NCI-H2171 treated with DMSO at 0.1 percent for 48 hours (cell line): Measurements from ENCODE around the gene CTTN.
A peak's percentile ranks its signal among the peaks of the same experiment; 100 is the strongest.

Experiments used
- DNase-seq: peaks from one replicate; lab custom pipeline; 2025; lab: John Stamatoyannopoulos, UW

CTTN gene

DNA sequence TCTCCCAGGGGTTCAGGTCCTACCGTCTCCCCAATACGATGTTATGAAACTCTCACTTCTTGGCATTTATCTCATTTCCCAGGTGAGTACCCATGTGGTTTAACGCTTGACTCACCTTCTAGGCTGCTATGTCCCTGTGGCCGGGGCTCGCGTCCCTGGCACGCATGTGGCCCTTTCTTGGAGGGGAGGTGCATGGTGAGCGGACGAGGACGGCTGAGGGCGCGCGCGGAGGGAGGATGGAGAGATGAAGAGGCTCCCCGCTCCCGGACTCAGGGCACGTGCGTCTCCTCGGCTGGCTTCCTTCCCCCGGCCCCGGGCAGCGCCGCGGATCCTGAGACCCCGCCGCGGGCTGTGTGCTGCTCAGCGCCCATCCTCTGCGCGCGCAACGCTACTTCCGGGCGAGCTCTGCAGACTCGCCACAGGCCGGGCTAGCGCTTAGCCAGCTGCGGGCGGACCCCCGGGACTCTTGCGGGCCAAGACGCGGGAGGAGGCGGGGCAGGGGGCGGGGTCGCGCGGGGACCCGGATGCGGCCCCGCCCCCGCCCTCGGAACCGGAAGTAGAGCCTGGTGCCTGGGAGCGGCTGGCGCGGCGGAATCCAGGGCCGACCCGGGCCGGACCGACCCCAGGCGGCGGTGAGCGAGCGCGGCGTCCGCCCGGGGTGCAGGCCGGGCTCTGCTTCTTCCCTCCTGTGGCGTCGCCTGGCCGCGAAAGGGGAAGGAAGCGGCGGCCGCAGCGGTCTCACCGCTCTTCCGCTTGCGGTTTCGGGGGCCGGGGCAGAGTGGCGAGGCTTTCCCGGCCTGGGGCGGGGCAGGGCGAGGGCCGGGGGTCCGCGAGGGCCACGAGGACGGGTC lies at the start of gene CTTN:
Gene CTTN (plus strand): TSS at position 547 of the 851 bp plus-strand sequence. CDS start 8,769 bp downstream, outside the sequence.
- peak; percentile 66 for DNase-seq

DNA sequence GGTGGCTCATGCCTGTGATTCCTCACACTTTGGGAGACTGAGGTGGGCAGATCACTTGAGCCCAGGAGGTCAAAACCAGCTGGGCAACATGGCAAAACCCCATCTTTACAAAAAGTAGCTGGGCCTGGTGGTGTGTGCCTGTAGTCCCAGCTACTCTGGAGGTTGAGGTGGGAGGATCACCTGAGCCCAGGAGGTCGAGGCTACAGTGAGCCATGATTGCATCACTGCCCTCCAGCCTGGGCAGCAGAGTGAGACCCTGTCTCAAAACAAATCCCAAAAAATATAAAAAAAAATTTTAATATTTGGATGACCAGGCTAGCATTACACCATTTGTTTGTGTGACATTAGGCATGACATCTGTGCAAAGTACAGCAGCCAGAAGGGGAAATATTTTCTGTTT lies 49.7 kb upstream of the CTTN start:
- DNase-seq, result no peak

DNA sequence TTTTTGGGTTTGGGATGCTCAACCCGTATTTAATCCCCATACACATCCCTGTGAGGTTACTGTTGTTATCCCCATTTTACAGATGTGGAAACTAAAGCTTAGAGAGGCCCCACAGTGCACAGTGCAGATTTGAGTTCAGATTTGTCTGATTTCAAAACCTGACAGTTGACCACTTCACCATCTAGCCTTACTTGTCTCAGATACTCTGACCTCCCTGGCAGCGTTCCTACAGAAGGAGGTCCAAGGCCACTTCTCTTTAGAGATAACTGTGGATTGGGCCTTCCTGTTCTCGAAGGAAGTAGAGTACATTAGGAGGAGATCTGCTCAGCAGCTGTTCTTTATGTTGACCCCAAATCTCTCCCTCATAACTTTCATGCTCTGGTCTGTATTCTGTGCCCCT lies 46.7 kb upstream of the CTTN start:
- no peak for DNase-seq

DNA sequence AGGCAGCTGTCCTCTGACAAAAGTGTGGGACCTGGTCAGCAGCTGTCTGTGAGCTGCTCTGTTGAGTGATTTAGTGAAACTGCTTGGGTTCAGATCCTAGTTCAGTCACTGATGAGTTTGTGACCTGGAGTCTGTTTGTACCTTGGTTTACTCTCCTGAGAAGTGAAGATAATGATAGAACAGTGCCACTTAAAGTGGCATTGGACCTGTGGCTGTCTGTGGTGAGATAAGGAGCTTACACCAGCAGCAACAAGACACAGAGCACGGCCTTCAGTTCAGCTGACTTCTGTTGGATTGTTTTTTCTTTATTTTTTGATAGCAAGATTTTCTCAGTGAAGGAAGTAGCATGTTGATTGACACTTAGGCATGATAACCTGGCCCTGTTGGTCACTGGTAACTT lies 46.2 kb upstream of the CTTN start:
- no peak for DNase-seq

DNA sequence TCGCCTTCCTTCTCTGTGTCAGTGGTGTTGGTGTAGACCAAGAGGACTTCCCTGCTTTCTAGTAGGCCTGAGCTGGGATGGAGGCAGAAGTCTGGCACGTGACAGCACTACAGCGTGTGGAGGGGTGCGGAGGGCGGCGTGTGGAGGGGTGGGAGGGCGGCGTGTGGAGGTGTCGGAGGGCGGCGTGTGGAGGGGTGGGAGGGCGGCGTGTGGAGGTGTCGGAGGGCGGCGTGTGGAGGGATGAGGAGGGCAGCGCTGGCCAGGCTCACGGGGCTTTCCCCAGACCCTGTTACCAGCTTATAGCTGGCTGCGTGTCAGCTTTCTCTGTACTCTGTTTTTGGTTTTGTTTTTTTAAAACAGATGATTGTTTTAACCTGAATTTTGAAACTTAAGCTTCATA lies 45.7 kb upstream of the CTTN start:
- no peak for DNase-seq

DNA sequence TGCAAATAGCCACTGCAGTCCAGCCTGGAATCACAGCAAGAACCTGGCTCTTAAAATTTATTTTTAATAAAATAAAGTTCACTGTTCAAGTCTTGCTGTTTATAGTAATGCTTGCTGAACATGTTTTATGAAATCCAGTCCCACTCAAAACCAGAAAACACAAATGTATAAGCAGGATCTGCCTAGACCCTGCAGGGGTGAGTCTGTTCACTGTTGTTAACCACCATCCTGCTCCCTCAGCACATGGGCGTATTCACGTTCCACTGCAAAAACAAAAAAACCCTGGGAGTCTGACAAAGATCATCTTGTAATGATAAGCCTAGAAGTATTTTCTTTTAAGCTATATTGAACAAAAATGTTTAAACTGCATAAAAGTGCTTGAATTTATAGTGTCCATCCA lies 45.0 kb upstream of the CTTN start:
- DNase-seq, result no peak

DNA sequence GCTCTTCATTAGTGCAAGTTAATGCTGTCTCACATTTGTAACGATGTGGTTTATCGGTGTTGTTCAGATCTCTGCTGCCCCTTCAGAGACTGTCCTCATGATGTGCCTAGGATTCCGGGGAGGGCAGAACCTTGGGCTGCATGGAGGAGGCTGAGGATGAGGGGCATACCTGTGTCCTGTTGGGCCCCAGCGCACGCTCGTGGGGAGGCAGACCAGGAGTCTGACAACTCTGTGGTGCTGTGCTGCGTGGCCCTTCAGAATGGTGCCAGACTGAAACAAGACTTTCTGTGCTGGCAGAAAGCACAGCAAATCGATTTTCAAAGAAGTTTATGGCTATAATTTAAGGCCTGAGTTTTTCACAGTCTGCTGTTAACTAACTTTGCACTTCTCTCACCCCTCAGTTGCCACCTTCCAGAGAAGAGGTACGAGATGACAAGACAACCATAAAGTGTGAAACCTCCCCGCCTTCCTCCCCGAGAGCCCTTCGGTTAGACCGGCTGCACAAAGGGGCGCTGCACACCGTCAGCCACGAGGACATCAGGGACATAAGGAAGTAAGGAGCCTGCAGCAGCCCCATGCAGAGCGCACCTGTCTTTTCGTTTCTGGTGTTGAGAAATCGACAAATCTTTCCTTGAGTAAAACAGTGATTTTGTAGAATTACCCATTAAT lies 44.3 kb upstream of the CTTN start:
- no peak for DNase-seq

DNA sequence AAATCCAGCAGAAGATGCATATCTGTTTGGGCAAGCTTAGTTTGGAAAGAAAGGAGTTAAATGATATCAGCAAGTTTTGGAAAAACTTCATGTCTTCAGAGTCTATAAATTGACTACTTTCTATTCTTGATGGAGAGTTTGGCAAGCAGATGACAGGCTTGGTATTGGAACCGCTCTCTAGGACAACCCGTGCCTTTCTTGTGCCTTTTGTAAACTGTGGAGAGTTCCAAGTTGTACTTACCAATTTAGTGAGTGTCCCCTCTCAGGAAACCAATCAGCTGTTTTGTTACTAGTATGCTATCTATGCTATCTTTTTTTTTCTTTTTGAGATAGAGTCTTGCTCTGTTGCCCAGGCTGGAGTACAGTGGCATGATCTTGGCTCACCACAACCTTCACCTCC lies 43.7 kb upstream of the CTTN start:
- DNase-seq, result no peak

DNA sequence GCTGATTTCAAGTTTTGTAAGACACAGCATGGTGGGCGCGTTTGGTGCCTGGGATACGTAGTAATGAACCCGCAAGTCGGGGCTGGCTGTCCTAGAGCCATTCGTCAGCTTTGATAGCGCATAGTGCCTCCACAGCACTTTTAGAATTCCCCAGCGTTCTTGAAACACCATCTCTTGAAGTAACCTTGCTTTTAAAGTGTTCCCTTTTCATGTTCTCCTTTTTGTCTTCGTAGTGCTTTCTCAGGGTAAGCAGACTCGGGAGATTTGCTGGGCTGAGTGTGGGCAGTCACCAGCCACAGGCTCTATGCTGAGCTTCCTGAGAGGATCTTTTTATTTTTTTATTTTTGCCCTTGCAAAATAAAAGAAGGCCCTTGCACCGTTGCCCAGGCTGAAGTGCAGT lies 39.6 kb upstream of the CTTN start:
- no peak for DNase-seq

DNA sequence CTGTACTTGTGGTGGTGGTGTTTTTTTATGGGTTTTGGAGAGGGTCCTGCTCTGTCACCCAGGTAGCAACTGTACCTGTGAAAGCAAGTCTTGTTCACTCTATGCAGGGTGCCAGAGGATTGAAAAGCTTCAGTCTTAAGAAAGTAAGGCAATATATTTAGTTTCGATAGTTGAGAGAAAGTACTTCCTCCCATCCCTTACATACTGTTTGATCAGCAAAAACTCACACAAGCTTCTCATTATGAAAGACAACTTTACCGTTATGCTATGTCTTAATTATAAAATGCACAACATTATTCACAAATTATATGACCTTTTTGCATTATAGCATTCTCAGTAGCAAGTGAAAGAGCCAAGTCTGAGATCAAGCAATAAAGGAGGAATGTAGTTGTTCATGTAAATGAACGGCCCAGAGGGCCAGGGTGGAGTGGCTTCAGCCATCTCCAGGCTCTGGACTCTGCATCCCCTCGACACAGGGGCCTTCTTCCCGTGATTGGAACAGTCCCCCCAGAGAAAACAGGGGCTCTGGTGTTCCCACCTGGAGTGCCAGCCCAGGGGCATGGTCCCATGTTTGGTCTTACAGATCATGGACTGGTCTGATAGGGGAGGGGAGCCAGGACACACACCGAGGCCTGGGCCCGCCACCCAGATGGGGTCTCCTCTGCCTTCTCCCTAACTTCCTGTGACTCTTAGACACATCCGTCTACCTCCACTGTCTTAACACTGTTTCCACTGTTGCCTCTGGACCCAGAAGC lies 38.7 kb upstream of the CTTN start:
- DNase-seq, result no peak

DNA sequence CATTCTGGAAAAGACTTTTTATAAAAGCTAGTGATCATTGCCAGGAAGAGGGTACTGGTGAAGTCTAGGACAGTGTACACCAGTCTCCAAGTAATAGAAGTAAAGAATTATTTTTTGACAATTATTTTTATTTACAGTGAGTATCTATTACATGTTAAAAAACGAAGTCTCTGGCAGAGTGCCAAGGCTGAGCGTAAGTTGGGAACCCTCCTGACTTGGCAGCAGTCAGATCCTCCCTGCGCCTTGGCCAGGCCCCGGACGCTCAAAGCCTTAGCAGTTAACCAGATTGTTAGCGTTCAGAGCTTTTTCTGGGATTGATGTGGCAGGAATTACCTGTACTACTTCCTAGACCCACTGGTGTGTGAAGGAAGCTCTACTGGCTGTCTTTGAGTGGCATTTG lies 38.1 kb upstream of the CTTN start:
- DNase-seq, result peak; percentile 91

DNA sequence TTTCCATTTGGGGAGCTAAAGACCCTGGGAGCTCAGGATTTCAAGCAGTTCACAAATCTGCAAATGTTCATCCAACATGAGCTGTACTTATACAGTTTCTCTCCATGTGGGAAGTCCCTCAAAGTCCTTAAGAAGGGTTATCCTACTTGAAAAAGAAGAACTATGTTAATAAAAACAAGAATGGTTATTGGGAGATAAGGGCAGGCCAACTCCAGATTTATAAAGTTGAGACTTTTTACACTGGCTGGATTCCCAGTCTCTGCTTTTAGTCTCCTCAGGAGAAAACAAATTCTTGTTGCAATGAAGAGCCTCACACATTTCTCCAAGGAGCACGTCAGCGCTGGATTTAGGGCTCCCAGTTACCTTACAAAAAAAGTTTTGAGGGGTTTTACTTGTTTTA lies 34.2 kb upstream of the CTTN start:
- no peak for DNase-seq

DNA sequence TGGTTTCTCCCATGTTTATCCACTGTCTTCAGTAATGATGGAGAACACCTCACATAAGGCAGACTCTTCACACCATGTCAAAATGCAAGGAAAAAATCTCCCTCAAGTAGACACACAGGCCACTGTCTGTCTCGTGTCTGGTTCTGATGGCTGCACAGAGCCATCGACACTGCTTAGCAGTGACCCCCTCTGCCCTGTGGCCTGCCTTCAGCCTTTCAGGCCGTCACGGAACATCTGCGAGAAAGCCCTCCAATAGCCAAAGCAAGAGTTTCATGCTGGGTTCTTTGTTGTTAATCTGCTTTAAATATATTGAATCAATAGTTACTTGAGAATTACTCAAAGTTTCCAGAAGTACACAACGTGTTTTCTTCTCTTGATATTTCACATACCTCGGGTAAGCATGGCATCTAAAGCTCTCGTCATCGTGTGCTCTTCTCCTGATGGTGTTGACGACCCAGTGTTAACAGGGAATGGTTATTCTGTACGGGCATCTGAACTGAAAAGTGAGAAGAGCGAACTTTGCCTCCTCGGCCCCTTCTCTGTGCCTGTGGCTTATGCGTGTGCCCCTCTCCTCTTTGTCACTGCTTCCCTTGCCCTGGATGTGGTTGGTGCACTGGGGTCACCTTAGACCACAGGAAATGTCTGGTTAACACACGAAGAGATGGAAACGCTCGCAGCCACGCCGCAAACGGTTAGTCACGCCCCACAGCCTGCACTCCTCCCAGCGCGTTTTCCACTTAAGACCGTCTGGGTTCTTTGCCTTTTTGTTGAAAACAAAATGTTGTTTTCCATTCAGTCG lies 33.4 kb upstream of the CTTN start:
- DNase-seq, result no peak

DNA sequence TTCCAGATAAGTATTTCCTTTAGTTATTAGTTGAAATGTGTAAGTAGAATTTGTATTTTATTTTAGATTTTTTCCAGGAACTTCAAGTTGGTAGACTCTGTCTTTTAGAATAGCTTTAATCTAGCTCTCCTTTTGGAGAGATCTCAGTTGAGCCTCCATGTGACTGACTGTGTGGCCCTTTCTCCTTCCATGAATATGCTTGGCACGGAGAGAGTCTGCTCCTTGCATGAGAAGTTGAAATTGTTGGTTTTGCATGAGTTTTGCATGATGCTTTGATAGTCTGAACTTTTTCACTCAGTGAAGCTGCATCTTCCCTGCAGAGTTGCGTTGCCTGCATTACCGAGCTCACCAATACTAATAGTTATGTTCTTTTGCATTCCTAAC lies 32.8 kb upstream of the CTTN start:
- no peak for DNase-seq

DNA sequence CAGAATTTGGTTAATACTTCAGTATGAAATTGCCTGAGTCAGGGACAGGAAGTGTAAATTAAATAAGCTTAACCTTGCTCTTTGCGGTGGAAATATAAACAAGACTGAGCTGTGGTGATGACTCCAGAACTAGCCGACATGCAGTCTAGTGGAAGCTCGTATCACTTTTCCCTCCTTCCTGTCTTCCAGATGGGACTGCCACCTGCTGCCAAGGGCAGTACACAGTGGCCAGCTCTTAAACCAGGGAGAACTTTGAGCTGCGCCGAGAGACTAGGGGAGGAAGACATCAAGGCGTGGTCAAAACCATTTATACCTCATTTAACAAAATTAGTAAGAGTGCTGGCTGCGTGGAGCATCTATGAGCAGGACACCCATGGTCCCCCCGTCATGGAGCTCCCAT lies 31.3 kb upstream of the CTTN start:
- DNase-seq, result peak; percentile 43

DNA sequence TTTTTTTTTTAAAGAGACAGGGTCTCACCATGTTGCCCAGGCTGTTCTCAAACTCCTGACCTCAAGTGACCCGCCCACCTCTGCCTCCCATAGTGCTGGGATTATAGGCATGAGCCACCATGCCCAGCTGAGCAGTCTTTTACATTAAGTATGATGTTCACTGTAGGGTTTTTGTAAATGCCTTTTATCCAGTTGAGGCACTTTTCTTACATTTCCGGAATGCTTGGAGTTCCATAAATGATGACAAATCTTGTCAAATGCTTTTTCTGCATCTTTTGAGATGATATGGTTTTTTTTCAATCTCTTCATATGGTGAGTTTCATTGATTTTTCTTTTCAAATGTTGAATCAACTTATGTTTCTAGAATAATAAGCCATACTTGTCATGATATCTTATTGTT lies 29.4 kb upstream of the CTTN start:
- no peak for DNase-seq

DNA sequence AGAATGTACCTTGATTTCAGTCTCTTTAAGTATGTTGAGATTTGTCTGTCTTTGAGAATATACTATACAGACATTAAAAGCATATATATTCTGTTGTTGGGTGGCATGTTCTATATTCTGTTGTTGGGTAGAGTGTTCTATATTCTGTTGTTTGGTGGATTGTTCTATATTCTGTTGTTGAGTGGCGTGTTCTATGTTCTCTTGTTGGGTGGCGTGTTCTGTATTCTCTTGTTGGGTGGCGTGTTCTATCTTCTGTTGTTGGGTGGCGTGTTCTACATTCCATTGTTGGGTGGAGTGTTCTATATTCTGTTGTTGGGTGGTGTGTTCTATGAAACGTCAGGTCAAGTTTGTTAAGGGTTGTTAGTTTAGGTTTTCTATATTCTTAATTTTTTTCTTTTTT lies 27.1 kb upstream of the CTTN start:
- no peak for DNase-seq

DNA sequence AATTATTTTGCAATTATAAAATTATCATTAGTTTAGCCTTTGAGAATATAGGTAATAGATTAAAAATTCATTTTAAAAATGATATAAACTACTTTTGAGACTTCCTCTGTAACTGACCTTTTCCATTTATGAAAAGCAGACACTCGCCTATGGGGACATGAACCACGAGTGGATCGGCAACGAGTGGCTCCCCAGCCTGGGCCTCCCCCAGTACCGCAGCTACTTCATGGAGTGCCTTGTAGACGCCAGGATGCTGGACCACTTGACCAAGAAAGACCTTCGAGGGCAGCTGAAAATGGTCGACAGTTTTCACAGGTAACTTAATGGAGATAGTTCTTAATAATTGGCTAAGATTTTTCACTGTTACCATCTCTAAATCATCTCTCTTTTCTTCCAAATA lies 26.3 kb upstream of the CTTN start:
- no peak for DNase-seq

DNA sequence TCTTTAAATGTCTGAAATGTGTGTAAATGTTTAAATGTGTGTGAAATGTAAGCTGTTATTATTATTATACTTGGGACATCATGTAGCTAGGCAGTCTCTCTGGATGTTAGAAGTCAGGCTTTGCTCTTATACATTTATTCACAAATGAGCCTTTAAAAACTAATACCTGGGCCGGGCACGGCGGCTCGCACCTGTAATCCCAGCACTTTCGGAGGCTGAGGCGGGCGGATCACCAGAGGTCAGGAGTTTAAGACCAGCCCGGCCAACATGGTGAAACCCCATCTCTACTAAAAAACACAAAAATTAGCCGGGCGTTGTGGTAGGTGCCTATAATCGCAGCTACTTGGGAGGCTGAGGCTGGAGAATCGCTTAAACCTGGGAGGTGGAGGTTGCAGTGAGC lies 21.7 kb upstream of the CTTN start:
- DNase-seq, result no peak

DNA sequence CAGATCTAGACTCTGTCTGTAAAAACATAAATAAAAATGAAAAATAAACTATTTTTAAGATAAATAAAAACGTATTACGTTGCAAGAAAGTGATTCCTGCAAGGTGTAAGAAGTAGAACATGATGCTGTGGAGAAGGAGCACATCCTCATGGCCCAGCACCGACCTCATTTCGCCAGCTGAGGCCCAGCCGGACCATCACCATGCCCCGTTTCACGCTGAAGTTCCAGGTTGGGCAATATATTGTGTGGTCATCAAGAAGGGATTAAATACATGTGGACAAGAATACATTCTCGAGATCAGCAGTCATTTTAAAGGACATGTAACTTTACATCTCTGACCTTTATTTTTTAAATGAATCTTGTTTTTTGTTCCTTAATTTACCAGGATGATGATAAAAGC lies 20.7 kb upstream of the CTTN start:
- DNase-seq, result no peak

DNA sequence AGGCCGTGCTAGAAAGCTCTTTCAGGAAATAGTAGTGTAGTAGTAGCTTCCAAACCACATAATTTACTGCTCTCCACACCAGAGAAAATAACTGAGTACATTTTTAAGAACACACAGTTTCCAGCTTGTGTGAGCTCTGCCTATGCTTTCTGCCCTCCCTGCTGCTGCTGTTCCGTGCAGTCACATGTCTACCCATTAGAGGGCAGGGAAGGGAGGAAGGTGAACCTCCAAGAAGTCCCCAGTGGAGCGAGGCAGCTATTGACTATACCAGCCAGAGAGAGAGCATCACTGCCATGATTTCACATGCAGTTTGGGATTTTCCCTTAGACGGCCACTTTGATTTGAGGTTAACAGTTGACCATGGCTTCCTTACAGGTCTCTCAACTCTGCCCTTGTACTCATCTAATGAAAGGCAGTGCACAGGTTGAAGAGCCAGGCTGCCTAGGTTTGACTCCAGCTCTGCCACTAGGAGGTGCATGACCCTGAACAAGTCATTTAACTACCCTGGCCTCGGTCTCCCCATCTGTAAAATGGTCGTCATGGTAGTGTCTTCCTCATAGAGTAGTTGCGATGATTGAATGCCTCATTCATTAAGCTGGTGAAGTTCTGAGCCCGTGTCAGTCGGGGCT lies 19.7 kb upstream of the CTTN start:
- peak; percentile 1 for DNase-seq

DNA sequence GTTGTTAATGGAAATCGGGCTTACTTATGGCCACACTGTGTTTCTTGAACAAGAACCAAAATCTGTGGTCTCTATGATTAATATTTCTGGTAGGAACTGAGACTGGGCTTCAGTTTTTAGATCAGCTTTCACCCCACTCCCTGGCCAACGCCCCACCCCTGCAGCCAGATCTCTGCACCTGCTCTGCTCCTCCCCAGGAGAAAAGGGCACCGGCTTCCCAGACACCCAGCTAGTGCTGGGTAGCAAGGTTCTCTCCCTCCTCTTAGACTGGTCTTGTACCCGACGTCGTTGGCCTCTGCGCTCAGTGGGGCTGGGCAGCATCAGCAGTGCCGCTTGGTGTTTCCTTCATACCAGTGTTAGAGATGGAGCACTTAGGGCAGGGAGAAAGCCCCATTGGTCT lies 17.0 kb upstream of the CTTN start:
- DNase-seq, result no peak
